Hematopoietic multipotent progenitor cell (in vitro differentiated cells): Measurements from ENCODE around the gene RERE. TPM values are rescaled to one million over a fixed set of nuclear protein-coding genes. Genes with fewer than 3 reads are reported as not detected.
A peak's percentile ranks its signal among the peaks of the same experiment; 100 is the strongest.

Experiments used
- DNase-seq, 3 donors: peaks; one replicate each; pipeline ENCODE4 v3.0.0-alpha.2; 2011 to 2015; ENCODE audit warnings: low read depth in 2 of 3, low spot score in 2 of 3
- total RNA-seq: library from RNA; depleted of rRNA; stranded (reverse); fragments of >200 nt; gene quantifications from one replicate; pipeline ENCODE4 v1.2.3, GENCODE V29; 2012

RERE gene
- total RNA-seq, 1 donor: 61.9 TPM

DNA sequence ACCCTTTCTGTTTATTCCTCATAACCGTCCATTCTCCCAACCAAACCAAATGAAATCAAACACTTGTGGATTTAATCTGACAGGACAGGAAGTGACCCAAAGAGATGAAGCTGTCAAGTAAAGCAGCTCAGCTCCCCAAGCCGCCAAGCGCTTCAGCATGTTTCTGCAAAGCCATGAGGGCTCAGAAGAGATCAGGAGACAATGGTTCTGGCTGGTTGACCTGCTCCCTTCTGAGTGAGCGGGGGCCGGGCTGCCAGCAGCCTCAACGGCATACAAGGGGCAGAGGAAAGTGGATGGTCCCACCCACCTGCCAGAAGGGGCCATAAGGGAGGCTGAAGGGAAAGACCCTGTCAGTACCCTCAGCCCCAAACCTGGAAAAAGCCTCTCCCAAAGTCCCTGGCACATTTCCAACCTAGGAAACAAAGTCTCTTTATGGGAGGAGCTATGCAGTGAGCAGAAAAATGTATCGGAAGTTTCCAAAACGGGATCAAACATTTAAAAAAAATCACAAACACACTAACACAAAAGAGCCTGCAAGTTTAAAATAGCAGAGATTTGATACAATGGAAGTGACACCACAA, 454.2 kb downstream of the RERE start:
- DNase-seq: no peak

DNA sequence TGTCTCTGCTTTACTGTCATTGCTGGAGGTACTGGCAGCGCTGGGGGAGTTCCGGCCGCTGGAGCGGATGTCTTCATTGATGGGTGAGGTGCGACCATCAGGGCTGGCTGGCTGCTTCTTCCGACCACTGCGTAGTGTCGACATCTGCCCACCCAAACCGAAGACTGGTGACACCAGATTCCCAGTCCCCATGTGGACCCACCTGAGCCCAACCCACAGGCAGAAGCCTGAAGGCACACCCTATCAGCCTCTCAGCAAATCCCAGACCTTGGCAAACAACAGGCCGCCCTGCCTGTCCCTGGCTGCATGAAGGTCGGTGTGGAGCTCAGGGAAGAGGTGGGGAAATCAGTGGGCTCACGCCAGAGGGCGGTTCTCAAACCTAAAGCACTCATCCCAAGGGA, 454.7 kb downstream of the RERE start:
- no peak for DNase-seq

DNA sequence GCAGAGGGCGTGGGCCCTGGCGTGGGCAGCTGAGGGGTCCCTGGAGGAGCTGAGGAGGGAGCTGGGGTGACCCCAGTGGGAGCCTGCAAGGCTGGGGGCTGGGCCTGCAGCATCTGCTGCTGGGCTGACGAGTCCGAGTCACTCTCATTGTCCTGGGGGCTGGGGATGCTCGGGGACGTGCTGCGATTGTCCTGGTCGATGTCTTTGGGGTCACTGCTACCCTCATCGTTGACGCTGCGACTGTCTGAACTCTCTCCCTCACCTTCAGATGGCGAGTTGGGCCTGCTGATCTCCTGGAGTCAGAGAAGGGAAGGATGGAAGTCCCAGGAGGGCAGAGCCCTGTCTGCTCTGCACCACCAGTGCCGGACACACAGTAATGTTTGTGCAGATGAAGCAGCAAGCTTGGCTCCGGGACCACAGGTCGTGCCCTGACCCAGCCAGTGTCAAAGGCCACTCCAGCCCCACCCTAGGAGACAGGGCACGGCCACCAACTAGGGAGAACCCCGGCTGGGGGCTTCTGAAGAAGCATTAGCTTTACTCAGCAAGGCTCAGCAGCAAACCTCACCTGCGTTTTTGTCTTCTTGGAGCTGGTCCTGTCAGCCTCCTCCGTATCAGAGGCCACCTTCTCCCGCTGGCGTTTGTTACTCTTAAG, 456.1 kb downstream of the RERE start:
- DNase-seq: no peak

DNA sequence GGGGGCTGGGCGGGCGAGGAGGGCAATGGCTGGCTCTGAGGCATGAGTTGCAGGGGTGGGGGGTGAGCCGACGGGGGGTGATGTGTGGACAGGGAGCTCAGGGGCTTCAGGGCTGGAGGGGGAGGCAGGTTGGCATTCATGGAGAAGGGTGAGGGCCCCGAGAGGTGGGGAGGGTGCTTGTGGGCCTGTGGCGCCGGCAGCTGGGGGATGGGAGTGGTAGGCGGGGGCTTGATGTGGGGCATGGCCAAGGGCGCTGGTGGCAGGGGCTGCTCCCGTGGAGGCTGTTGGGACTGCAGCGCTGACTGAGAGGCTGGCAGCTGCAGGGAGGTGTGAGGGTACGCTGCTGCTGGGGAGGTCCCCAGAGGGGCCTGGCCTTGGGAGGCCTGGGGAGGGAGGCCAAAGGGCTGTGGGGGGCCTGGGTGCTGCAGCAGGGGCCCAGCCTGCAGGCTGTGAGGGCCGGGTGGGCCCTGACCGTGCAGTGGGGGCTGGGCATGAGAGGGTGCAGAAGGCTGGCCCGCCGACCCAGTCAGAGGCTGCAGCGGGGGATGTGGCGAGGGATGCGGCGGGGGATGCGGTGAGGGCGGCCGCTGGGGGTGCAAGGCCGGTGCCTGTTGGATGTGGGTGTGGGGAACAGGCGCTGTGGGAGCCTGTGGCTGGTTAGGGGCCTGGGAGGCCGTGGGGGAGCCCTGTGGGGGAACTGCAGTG, 456.8 kb downstream of the RERE start:
- DNase-seq: no peak

DNA sequence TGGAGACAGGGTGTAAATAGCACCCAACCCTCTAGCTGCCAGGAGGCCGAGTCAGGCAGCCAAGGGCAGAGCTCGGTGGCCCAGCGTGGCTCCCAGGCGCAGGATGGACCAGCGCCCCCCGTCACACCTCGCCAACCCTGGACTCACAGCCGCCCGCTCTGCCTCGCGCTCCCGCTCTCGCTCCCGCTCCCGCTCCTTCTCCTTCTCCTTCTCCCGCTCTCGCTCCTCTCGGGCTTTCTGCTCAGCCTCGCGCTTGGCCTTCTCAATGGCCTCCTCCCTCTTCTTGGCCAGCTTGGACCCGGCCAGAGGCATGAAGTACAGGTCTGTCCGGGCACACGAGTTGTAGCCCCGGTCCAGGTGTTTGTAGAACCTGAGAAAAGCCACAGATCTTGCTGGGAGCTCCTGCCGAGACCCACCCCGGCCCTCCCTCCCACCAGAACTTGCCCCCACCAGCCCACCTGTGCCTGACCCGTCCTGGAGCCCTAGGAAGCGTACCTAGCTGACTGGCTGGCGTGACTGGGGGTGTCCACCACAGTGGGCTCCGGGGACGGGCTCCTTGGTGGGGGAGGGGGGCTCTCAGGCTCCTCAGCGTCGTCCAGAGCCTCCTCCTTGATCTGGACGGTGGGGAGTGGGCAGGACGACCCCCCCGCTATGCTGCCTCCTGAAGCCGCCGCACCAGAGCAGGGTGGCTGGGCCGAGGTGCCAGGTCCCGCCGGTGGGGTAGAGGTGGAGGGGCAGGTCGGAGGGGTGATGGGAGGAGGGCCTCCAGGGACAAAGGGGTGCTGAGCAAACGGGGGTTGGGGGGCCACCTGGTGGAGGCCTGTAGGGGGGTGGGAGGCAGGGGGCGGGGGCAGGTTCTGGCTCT, 457.6 kb downstream of the RERE start:
- DNase-seq: no peak

DNA sequence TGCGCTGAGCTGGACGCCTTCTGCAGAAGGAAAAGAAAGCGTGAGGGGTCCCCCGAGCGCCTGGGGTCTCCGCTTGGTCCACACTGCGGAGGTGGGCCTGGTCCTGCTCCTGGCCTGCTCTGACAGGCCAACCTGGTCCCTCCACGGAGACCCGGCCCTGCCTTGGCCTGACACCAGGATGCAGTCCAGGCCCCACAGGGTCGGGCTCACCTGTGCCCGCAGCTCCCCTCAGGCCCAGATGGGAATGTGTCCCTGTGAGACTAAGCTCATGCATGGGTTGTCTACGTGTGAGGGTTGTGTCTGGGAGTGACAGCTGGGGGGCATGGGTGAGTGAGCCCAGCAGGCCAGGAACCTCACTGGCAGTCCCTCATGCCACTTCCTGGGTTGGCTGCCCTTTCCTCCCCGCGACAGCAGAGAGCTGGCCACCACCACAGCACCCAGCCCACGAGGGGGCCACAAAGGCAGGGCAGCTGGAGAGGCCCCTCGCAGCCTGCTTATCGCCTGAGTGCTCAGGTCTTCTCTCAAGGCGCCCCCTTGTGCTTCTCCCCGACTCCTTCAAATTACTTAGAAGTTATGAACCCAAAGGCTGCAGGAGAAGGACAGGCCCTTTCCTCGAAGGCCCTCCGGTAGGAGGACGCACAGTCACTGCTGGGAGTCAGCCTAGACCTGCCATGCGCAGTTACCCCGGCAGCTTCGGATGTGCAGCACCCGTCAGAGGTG, 458.4 kb downstream of the RERE start:
- no peak for DNase-seq

DNA sequence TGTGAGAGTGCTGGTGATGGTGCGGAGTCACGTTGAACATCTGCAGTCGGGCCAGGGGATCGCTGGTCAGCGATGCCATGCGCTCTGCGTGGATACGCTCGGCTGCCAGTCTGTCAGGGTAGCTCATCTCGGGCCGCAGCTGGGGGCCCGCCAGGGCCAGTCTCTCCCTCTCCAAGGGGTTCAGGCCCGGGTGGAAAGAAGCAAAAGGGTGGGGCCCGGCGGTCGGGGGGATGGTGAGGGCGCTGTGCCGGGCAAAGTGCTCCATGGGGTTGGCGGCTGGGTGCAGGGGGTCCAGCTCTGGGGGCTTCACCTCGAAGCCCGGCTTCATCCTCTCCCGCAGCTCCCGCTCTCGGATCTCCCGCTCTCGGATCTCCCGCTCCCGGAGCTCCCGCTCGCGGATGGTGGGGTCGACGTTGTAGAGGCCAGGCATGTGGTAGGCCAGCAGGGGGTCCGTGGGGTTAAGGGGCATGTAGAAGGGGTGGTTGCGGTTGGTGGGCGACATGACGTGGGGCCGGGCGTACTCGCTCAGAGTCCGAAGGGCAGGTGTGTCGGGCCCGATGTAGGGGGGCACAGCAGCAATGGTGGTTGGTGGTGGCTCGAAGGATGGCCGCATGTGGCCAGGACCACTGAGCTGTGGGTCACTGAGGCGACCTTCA, 459.1 kb downstream of the RERE start:
- no peak for DNase-seq

DNA sequence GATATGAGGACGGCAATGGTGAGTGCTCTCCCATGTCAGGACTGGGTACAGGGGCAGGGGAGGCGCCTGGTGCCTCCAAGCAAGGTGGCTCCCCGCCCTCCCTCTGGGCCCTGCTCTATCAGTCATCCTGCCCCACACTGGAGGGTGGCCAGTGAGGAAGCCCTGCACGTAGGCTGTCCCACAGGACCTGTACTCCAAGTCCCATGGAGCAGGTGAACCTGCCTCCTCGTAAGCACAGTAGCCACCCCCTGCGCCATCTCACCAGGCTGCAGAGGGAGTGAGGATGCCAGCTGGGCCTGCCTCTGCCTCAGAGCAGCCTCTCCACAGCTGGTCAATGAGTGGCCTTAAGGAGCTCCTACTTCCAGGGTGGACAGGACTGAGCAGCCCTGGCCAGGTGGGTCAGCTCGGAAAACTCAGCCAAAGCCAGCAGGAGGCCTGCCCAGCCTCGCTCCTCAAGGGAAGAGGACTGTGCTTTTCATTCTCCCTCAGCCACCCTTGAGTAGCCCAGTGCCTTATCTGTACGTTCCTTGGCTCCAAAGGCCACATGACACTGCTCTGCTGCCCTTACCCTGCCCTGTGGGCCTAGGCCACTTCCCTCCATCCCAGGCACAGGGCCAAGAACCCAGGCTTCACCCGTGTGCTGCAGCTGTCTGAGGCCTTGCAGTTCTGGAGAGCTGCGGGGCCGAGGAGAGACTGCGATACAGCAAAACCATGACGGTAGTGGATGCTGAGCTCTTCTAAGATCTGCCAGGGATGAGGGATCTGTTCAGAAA, 459.9 kb downstream of the RERE start:
- DNase-seq: no peak

DNA sequence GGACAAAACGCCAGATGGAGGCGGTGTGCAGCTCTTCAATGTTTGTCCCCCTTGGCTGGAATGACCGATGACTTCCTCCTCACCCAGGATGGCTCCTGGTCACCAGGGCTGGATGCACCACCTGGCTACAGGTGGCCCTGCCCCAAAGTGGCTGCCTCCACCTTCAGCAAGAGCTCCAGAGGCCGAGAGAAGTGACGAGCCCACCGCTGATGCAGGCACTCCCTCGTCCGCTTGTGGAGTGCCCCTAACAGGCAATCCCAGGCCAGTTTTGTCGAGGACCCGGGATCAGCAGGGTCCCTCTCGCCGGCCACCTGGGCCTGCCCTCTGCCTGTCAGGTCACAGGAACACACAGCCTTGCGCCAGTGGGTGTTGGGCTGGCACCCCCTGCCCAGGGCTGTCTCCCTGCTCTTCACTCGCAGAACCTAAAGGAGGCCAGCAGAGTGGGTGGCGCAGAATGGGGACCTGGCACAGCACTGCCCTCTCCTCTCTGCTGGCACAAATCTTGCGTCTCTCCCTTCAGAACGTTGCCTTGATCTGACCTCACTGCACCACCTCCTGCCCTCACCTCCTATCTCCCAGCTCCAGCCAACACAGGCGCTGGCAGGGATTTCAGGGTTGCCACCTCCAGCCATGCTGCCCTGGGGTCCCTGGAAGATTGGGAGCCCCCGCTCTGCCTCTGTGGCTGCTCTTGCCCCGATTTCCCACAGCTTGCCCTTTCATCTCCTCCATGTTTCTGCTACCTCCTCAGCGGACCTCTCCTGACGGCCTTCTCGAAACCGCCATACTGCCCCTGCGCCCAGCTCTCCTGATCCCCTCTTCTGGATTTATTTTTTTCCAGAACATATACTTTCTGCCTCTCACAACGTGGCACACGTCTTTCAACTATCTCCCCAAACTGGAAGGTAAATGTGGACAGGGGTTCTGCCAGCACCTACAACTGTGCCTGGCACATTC, 460.9 kb downstream of the RERE start:
- no peak for DNase-seq

DNA sequence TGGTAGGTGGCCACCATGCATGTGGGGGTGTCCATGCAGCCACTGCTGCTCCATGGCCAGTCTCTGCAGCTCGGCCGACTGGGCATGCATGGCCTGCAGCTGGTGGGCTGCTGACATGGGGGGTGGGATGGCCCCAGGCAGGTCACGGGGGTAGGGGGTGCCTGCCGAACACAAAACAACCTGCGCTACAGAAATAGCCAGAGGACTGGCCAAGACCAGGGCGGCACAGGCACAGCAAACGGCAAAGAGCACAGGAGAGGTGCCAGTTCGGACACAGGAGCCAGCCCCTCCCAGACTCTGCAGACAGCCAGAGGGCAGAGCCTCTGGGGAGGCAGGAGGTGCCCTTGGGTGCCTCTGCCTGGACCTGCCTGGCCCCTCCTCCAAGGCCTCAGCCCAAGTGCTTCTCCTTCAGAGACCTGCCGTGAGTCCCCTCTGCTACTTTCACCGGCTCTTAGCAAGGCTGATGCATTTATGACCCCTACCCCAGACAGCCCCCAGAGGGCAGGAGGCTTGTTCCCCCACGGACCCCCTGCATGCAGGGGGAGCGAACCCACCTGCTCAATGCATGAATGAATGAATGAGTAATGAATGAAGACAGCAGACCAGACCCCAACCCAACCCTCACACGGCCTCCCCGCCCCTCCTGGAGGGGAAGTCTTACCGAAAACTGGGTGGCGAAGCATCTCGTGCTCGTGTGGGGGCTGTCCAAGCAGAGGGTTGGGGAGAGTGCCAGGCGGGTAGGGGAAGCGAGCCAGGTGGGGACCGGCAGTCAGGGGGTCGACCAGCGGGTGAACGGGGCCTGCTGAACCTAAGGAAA, 461.8 kb downstream of the RERE start:
- no peak for DNase-seq

DNA sequence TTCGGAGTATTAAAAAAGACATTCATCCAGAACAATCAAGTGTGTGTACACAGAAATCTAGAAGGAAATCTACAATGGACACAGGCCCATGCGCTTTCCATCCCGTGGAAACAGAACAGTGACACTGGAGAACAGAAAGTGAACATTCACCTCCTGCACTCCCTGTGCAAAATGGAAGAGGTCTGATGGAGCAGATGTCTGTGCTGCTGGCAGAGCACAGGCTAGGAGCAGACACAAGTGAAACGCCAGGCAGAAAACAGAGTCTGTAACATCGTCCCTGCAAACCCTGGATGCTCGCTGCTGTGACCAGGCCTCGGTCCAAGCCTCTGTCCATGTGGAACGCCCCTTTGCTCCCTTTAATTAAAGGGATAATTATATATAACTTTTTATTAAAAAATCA, 463.4 kb downstream of the RERE start:
- DNase-seq: no peak

DNA sequence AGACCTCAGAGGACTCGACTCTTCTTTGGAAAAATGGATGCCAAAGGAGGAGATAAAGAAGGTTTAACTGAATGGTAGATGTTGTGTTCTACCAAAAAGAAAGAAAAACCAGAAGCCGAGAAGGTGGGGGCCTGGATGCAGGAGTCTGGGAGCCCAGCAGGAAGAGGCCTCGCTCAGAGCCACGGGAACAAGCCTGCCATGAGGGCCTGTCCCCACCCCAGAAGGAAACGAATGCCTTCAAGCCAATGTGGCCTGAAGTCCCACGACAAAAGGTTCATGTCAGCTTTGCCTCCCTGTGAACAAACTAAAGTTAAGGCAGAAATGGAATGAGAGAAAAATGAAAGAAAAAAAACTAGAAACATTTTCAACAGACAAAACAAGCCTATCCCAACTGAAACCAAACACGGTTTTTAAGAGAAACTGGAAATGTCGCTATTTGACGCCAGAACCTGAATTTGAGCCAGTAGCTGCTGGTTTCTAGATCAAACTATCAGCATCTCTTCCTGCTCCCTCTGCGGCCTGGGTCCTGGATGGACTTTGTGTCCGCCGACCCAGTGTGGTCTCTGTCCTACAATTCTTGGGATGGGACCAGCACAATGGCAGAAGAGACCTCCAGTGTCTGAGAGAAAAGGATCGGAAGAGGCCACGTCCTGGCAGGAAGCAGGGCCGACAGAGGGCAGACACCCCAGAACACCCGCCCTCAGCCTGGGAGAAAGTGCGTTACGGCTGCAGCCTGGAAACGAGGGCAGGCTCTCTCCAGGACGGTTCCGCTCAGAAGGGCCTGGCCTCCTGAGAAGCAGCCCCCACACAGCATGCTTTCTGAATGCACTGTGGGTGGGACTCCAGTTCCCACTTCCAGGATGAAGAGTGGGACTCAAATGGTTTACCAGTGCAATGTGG, 464.3 kb downstream of the RERE start:
- no peak for DNase-seq

DNA sequence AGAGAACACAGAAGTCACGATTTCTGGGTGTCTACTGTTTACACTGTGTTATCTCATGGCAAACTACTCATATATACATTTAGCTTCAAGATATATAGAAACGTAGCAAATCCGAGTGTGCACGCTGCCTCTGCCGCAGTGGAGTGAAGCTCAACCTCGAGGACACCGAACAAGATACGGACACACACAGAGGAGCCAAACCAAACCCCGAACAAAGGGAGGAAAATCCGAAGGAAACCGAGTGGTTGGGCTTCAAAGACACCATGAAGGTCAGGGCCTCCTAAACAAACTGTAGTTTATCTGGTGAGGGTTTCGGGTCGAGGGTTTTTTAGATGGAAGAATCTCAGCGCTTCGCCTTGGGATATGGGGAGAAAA, 465.0 kb downstream of the RERE start:
- no peak for DNase-seq

DNA sequence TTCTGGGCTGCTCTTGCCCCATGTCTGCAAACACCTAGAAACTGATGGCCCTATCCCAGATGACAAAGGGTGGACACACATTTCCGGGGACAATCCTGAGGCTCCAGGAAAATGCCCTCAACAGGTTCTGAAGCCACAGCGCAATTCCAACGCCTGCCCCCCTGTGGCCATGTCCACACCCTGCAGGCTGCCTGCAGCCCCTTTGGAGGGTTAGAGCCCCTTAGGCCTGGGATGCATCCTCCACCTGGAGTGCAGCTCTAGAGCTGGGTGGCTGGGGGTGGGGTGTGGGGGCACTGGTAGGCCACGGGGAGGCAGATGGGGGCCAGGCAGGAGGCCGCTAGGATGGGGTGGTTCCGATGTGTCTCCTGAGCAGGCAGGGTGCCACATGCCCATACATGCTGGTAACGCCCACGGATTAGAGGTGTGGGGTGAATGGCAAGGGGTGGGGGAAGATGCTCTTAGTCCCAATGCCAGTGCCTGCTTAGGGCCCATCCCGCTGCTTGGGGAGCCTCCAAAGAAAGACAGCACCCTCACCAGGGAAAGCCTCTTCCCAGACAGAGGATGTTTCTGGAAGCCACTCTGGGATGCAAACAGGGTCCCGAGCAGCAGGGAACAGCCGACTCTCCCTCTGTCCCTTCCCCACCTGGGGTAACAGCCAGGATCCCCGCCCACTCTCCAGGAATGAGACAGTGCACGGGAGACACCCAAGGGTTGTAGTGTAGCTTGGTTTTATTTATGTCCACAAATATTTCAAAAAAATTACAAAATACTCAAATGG, 465.6 kb downstream of the RERE start:
- DNase-seq: peak in 2 of 3 donors; percentile 17 to 39

DNA sequence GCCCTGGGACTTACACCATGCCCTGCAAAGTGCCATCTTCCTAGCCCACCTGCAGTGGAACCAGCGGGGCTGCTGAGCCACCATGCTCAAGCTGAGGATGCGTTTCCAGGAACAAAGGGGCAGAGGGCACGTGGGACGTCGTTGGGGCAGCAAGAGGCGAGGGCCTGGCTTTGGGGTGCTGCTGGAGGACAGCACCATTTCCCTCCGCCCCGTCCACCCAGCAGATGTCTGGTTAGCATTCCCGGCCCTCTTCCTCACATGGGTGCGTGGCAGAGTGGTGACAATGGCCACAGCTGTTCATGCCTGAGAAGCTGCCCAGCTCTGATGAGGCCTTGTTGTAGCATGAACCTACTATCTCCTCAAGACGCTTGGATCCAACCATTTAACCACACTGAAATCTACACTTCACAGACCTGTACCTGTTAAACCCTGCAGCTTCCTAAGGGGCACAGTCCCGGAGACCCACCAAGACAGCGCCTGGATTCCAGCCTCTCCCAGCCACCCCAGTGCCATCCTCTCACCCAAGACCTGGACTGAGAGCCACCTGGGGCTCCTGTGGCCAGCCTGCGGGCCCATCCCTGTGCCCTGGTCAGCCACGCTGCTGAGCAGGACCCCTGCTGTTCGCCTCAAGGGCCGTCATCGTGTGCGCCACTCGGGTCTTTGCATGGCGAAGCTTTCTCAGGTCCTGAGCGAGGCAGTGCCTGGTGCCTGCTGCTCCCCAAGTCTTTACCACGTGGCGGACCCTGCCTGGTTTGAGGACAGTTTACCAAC, 466.3 kb downstream of the RERE start:
- DNase-seq: no peak
